Tibial nerve (tissue), 4 donors: ENCODE measurements around the gene GJB5. TPM values are rescaled to one million over a fixed set of nuclear protein-coding genes. Genes with fewer than 3 reads are reported as not detected.
"Not testable (repeated sequence)": the region's sequence is repeated elsewhere in the genome, so short reads cannot be mapped to it uniquely, and the experiment has no call there.

ENCODE experiments used
- DNase-seq, 2 donors: peaks; one replicate each; pipeline ENCODE4 v3.0.0-alpha.2; 2019; ENCODE audit warnings: low spot score in 2 of 2
- H3K27ac ChIP-seq, 4 donors: fragments of 200-600 bp; sonication (generic) in 3 of 4; one replicate each; pipeline ENCODE4 v1.5.1; 2017 to 2019; ENCODE audit warnings: mild to moderate bottlenecking in 1 of 4
- H3K27me3 ChIP-seq, 2 donors: fragments of 200-600 bp; sonication (generic) in 1 of 2; one replicate each; pipeline versions ENCODE4 v1.5.1 to v1.6.0; 2017 to 2019
- H3K36me3 ChIP-seq, 3 donors: fragments of 200-600 bp; sonication (generic); one replicate each; pipeline ENCODE4 v1.5.1; 2018 to 2019
- H3K4me1 ChIP-seq, 4 donors: fragments of 200-600 bp; sonication (generic) in 3 of 4; one replicate each; pipeline ENCODE4 v1.5.1; 2017 to 2019
- H3K4me3 ChIP-seq, 4 donors: fragments of 200-600 bp; sonication (generic) in 3 of 4; one replicate each; pipeline ENCODE4 v1.5.1; 2017 to 2019; ENCODE audit warnings: mild to moderate bottlenecking in 1 of 4, moderate library complexity in 1 of 4
- H3K9me3 ChIP-seq, 4 donors: fragments of 200-600 bp; sonication (generic) in 3 of 4; one replicate each; pipeline ENCODE4 v1.5.1; 2017 to 2019
- EP300 ChIP-seq, 2 donors: sonication (generic); formaldehyde crosslinking; IDR thresholded peaks; one replicate each; pipeline ENCODE4 v1.6.1; 2017; ENCODE audit warnings: antibody characterized with exemption in 2 of 2, mild to moderate bottlenecking in 1 of 2
- POLR2A ChIP-seq, 2 donors: fragments of 450-650 bp; IDR thresholded peaks; one replicate each; pipeline ENCODE4 v1.6.1; 2017; ENCODE audit warnings: antibody characterized with exemption in 2 of 2, mild to moderate bottlenecking in 2 of 2, moderate library complexity in 2 of 2
- WGBS, 2 donors: methylation state at CpG; one replicate each; pipeline ENCODE4 v1.1.5; 2018; 5-methylcytosine and 5-hydroxymethylcytosine counted together
- total RNA-seq, 4 donors: library from RNA; depleted of rRNA; stranded (reverse); fragments of >200 nt; gene quantifications; one replicate each; pipeline ENCODE4 v1.1.0, GENCODE V29; 2016
- TF ChIP-seq, protein P1 (sequence below), 5 experiments: fragments of 200-600 bp in 3 of 5; fragments of 450-650 bp in 2 of 5; sonication (generic) in 3 of 5; IDR thresholded peaks; one replicate each; pipeline ENCODE4 v1.5.1; 2016 to 2019; ENCODE audit warnings: antibody characterized with exemption in 5 of 5, mild to moderate bottlenecking in 3 of 5, moderate library complexity in 2 of 5

GJB5 gene
- total RNA-seq, 4 donors from 2014 or later: 0.22 to 1.0 TPM; not detected in 2

DNA sequence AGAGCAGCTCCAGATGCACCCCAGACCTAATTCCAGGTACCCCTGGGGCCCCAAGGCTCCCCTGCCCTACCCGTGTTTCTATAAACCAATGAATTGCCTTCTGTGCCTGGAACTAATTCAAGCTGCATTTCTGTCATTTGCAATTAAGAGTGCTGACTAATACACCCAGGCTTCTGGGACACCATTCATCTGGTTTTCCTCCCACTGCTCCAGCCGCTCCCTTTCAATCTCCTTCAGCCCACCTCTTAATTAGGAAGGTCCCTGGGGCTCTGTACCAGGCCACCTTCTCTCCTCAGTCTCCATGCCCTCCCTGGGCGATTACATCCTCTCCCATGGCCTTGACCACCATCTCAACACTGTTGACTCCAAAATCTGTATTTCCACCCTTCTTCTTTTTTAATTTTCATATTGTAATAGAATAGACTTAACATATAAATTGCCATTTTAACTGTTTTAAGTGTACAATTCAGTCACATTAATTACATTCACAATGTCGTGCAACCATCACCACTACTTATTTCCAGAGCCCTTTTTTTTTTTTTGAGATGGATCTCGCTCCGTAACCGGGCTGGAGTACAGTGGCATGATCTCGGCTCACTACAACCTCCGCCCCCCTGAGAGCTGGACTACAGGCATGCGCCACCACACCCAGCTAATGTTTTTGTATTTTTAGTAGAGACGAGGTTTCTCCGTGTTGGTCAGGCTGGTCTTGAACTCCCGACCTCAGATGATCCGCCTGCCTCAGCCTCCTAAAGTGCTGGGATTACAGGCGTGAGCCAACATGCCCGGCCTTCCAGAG lies 16.9 kb downstream of the GJB5 start:
- Histone ChIP-seq H3K27ac (no peak overlapping the region), H3K27me3 (no peaks in the 10 kb centered on the region), H3K4me1 (no peaks in the 10 kb centered on the region), H3K4me3 (no peak overlapping the region), H3K9me3 (no peaks in the 10 kb centered on the region), H3K36me3 (no peaks in the 10 kb centered on the region)
- DNase-seq: no peak
- WGBS, 2 donors: 81% methylated on average over 16 of the region's 16 CpGs
- TF ChIP-seq POLR2A (IDR thresholded peaks at IDR 0.05) (no peak), EP300 (IDR thresholded peaks at IDR 0.05) (no peak)
- TF ChIP-seq, protein P1, sequence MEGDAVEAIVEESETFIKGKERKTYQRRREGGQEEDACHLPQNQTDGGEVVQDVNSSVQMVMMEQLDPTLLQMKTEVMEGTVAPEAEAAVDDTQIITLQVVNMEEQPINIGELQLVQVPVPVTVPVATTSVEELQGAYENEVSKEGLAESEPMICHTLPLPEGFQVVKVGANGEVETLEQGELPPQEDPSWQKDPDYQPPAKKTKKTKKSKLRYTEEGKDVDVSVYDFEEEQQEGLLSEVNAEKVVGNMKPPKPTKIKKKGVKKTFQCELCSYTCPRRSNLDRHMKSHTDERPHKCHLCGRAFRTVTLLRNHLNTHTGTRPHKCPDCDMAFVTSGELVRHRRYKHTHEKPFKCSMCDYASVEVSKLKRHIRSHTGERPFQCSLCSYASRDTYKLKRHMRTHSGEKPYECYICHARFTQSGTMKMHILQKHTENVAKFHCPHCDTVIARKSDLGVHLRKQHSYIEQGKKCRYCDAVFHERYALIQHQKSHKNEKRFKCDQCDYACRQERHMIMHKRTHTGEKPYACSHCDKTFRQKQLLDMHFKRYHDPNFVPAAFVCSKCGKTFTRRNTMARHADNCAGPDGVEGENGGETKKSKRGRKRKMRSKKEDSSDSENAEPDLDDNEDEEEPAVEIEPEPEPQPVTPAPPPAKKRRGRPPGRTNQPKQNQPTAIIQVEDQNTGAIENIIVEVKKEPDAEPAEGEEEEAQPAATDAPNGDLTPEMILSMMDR (IDR thresholded peaks at IDR 0.05): no peak

DNA sequence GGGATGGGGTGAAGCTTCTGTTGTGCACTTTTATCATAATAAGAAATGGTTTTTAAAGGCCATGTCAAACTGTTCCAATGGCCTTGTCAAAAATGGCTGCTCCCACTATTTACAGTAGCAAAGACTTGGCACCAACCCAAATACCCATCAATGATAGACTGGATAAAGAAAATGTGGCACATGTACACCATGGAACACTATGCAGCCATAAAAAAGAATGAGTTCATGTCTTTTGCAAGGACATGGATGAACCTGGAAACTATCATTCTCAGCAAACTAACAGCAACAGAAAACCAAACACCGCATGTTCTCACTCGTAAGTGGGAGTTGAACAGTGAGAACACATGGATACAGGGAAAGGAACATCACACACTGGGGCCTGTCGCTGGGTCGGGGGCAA lies 18.3 kb downstream of the GJB5 start:
- H3K9me3 ChIP-seq, DNase-seq, H3K27me3 ChIP-seq, H3K36me3 ChIP-seq, H3K27ac ChIP-seq, H3K4me1 ChIP-seq, H3K4me3 ChIP-seq: not testable (repeated sequence)
- WGBS, 2 donors: 95 to 96% methylated on average over 4 of the region's 4 CpGs

DNA sequence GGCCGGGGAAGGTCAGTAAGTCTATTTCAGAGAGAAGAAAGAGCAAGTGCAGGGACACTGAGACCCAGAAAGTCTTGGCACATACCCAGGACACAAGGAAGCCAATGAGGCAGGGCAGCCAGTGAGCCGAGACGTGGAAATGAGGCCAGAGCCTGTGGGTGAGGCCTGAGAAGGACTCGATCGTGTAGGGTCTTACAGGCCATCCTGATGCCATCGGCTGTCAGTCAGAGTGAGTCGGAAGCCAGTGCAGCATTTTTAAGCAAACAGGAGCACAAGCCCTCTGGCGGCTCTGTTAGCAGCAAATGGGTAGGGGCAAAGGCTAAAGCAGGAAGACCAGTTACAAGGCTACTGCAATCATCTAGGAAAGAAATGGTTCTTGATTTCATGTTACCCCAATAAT lies 20.1 kb downstream of the GJB5 start:
- DNase-seq: no peak
- 42 to 65% methylated on average over 8 of the region's 8 CpGs for WGBS, 2 donors
- no peaks in the 10 kb centered on the region for H3K4me1 ChIP-seq
- H3K36me3 ChIP-seq: no peaks in the 10 kb centered on the region
- TF ChIP-seq POLR2A (IDR thresholded peaks at IDR 0.05) (no peak), EP300 (IDR thresholded peaks at IDR 0.05) (no peak)
- TF ChIP-seq, protein P1 (IDR thresholded peaks at IDR 0.05): no peak
- H3K9me3 ChIP-seq: no peaks in the 10 kb centered on the region
- peaks cover 0 to 23% of the 10 kb centered on the region in 2 donors for H3K27me3 ChIP-seq
- no peak overlapping the region for H3K4me3 ChIP-seq
- H3K27ac ChIP-seq: no peak overlapping the region

DNA sequence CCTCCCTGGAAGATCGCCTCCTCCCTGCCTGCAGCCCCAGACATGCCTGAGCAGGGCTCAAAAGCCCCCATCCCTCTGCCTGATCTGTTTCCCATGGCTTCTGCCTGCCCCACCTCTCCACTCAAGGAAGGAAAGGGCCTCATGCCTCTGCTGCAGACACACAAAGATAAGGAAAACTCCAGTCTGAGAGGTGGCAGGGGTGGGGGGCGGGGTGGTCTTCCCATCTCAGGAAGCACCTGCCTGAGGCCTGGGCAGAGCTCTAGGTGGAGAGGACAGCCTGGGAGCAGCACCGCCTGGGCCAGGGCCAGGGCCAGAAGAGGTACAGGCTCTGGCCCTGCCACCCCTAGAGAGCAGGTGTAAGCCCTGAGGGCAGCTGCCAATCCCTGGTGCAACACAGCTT lies 22.1 kb downstream of the GJB5 start:
- WGBS, 2 donors: 67 to 75% methylated on average over 3 of the region's 3 CpGs
- no peaks in the 10 kb centered on the region for H3K9me3 ChIP-seq
- H3K36me3 ChIP-seq: no peaks in the 10 kb centered on the region
- no peak overlapping the region for H3K27ac ChIP-seq
- no peak overlapping the region for H3K4me3 ChIP-seq
- TF ChIP-seq EP300 (IDR thresholded peaks at IDR 0.05): no peak
- no peak for TF ChIP-seq POLR2A (IDR thresholded peaks at IDR 0.05)
- TF ChIP-seq, protein P1 (IDR thresholded peaks at IDR 0.05): no peak
- no peak for DNase-seq
- peaks cover 0 to 43% of the 10 kb centered on the region in 2 donors for H3K27me3 ChIP-seq
- peaks cover 0 to 11% (median 5%) of the 10 kb centered on the region in 4 donors for H3K4me1 ChIP-seq

DNA sequence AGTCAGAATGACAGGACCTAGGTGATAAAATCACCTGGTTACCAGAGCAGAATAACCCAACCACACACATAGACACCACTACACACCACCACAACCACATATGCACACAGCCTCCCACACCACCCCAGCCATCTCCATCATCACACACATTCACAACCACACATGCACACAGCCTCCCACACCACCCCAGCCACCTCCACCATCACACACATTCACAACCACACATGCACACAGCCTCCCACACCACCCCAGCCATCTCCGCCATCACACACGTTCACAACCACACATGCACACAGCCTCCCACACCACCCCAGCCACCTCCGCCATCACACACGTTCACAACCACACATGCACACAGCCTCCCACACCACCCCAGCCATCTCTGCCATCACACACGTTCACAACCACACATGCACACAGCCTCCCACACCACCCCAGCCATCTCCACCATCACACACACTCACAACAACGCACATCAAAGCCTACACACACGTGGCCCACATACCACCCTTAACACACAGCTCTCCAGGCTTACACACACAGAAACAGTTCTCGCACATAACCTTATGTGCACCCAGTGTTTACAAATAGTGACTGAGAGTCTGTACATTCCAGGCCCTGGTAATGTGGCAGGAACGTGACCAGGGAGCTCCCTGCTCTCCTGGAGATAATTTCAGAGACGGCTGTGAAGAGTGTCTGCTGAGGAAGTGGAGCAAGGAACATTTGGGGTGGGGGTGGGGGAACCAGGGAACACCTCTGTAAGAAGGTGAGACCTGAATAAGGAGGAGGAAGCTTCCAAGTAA lies 22.9 kb downstream of the GJB5 start:
- Histone ChIP-seq H3K36me3 (no peaks in the 10 kb centered on the region), H3K4me1 (peaks cover 0 to 14% (median 5%) of the 10 kb centered on the region in 4 donors), H3K27me3 (peaks cover 0 to 51% of the 10 kb centered on the region in 2 donors), H3K27ac (no peak overlapping the region), H3K9me3 (no peaks in the 10 kb centered on the region), H3K4me3 (no peak overlapping the region)
- no peak for DNase-seq
- WGBS, 2 donors: 54 to 58% methylated on average over 10 of the region's 10 CpGs
- TF ChIP-seq POLR2A (IDR thresholded peaks at IDR 0.05): no peak
- TF ChIP-seq, protein P1 (IDR thresholded peaks at IDR 0.05): no peak
- no peak for TF ChIP-seq EP300 (IDR thresholded peaks at IDR 0.05)
